H1 (cell line): Measurements from ENCODE around the gene PLA2G1B. TPM values are rescaled to one million over a fixed set of nuclear protein-coding genes. Genes with fewer than 3 reads are reported as not detected.

Source experiments
- BRCA1 ChIP-seq: IDR thresholded peaks from 2 replicates; pipeline ENCODE4 v1.6.1; 2012; ENCODE audit warnings: low read depth, low read length, improper control_type of control experiment
- CTBP2 ChIP-seq: IDR thresholded peaks from 2 replicates; pipeline ENCODE4 v1.7.0; 2011; ENCODE audit warnings: borderline replicate concordance, mild to moderate bottlenecking, moderate library complexity, mixed read lengths, low read length; ENCODE audit not compliant: insufficient read depth, insufficient read length
- GABPA ChIP-seq: IDR thresholded peaks from 2 replicates; pipeline ENCODE4 v1.6.1; 2011; ENCODE audit warnings: mild to moderate bottlenecking, low read length, moderate library complexity, borderline replicate concordance; ENCODE audit not compliant: insufficient read depth
- HDAC2 ChIP-seq, 2 experiments: fragments of 300-600 bp in 1 of 2; sonication (generic) in 1 of 2; IDR thresholded peaks; 2 replicates each; pipeline ENCODE4 v1.6.1; 2011 to 2012; ENCODE audit warnings: low read depth in 2 of 2, low read length in 2 of 2, mild to moderate bottlenecking in 2 of 2, moderate library complexity in 2 of 2, borderline replicate concordance in 1 of 2, inconsistent platforms in 1 of 2
- KDM4A ChIP-seq: IDR thresholded peaks from one replicate; pipeline ENCODE4 v1.7.1; 2012; ENCODE audit warnings: low read depth, mild to moderate bottlenecking, moderate library complexity, low read length, inconsistent platforms; ENCODE audit not compliant: severe bottlenecking
- KDM5A ChIP-seq: fragments of 200-600 bp; IDR thresholded peaks from 2 replicates; pipeline ENCODE4 v1.7.1; 2012; ENCODE audit warnings: mild to moderate bottlenecking, low read length, inconsistent platforms, mixed read lengths
- MAX ChIP-seq: IDR thresholded peaks from 2 replicates; pipeline ENCODE4 v1.6.1; 2012; ENCODE audit warnings: inconsistent platforms
- POLR2A ChIP-seq, 2 experiments: IDR thresholded peaks; 1 replicate in 1 of 2; 2 replicates in 1 of 2; pipeline ENCODE4 v1.6.1; 2011; ENCODE audit warnings: low read depth in 2 of 2, low read length in 2 of 2, mild to moderate bottlenecking in 2 of 2; ENCODE audit errors: control extremely low read depth in 1 of 2
- RAD21 ChIP-seq, 2 experiments: IDR thresholded peaks in 1 of 2; conservative IDR thresholded peaks in 1 of 2; 2 replicates each; pipeline ENCODE4 v1.6.1; 2011; ENCODE audit warnings: low read depth in 2 of 2, low read length in 2 of 2, improper control_type of control experiment in 1 of 2, inconsistent platforms in 1 of 2, mild to moderate bottlenecking in 1 of 2, moderate library complexity in 1 of 2
- RBBP5 ChIP-seq: IDR thresholded peaks from 2 replicates; pipeline ENCODE4 v1.7.1; 2012; ENCODE audit warnings: low read depth, mild to moderate bottlenecking, inconsistent platforms, low read length, moderate library complexity, borderline replicate concordance
- RFX5 ChIP-seq: IDR thresholded peaks from 2 replicates; pipeline ENCODE4 v1.6.1; 2011; ENCODE audit warnings: low read depth, low read length, improper control_type of control experiment, borderline replicate concordance
- RXRA ChIP-seq: IDR thresholded peaks from 2 replicates; pipeline ENCODE4 v1.6.1; 2011; ENCODE audit warnings: low read depth, mild to moderate bottlenecking, low read length, moderate library complexity; ENCODE audit not compliant: insufficient read depth
- SIN3A ChIP-seq, 2 experiments: IDR thresholded peaks in 1 of 2; conservative IDR thresholded peaks in 1 of 2; 2 replicates each; pipeline ENCODE4 v1.6.1; 2011 to 2012; ENCODE audit warnings: low read length in 2 of 2, improper control_type of control experiment in 1 of 2, low read depth in 1 of 2, mild to moderate bottlenecking in 1 of 2
- SIX5 ChIP-seq: IDR thresholded peaks from 2 replicates; pipeline ENCODE4 v1.6.1; 2011; ENCODE audit warnings: mild to moderate bottlenecking, low read depth, low read length
- SP2 ChIP-seq: IDR thresholded peaks from 2 replicates; pipeline ENCODE4 v1.6.1; 2012; ENCODE audit warnings: mild to moderate bottlenecking, low read length, inconsistent platforms
- SP4 ChIP-seq: IDR thresholded peaks from 2 replicates; pipeline ENCODE4 v1.6.1; 2012; ENCODE audit warnings: low read length, inconsistent platforms
- TBP ChIP-seq: IDR thresholded peaks from 2 replicates; pipeline ENCODE4 v1.6.1; 2011; ENCODE audit warnings: low read depth, low read length, improper control_type of control experiment
- USF2 ChIP-seq: IDR thresholded peaks from 2 replicates; pipeline ENCODE4 v1.6.1; 2011; ENCODE audit warnings: low read length, improper control_type of control experiment
- YY1 ChIP-seq: IDR thresholded peaks from 2 replicates; pipeline ENCODE4 v1.6.1; 2011; ENCODE audit warnings: low read depth, mild to moderate bottlenecking, low read length
- ZNF274 ChIP-seq: IDR thresholded peaks from 2 replicates; pipeline ENCODE4 v1.7.0; 2012; ENCODE audit warnings: low read length, borderline replicate concordance; ENCODE audit errors: extremely low read depth
- polyA plus RNA-seq, 7 experiments: library from polyadenylated mRNA; depleted of rRNA in 3 of 7; stranded (reverse) in 5 of 7; unstranded in 2 of 7; fragments of >200 nt in 5 of 7; fragments of 200-250 nt in 2 of 7; gene quantifications; 1 replicate in 5 of 7; 2 replicates in 1 of 7; 4 replicates in 1 of 7; pipeline versions ENCODE4 v1.2.1 to v1.2.3, GENCODE V29; 2011 to 2013; ENCODE audit warnings: missing spikeins in 2 of 7, mixed read lengths in 2 of 7
- total RNA-seq: library from RNA; stranded (reverse); fragmentation: NEBNext Ultra II Directional; extraction: Animal tissue kit (Norgen Biotek cat#: 25700); gene quantifications from 2 replicates; pipeline ENCODE4 v1.2.1, GENCODE V29; 2021

Gene PLA2G1B
- total and polyA plus RNA-seq, 2 of the 8 experiments (the other 6 are each of a cell fraction or from before 2014, with no cell fraction given): not detected

- TF ChIP-seq RFX5 (no peak), SIX5 (no peak), KDM4A (no peak), BRCA1 (no peak), SP2 (no peak), GABPA (no peak), RXRA (no peak), SP4 (no peak), RAD21 (IDR thresholded peaks at IDR 0.05 in 1 of 2, conservative IDR thresholded peaks at IDR 0.05 in 1 of 2; ENCODE audit: low read depth in 2 of 2, low read length in 2 of 2) (peak; percentile 93 to 96), POLR2A (IDR thresholded peaks at IDR 0.05; ENCODE audit: control extremely low read depth in 1 of 2, low read depth in 2 of 2, low read length in 2 of 2) (no peak), CTBP2 (no peak), USF2 (no peak), HDAC2 (IDR thresholded peaks at IDR 0.05; ENCODE audit: borderline replicate concordance in 1 of 2, low read depth in 2 of 2, low read length in 2 of 2) (no peak), KDM5A (no peak), YY1 (no peak), ZNF274 (no peak), SIN3A (conservative IDR thresholded peaks at IDR 0.05 in 1 of 2, IDR thresholded peaks at IDR 0.05 in 1 of 2; ENCODE audit: low read depth in 1 of 2, low read length in 2 of 2) (peak in 1 of 2 experiments; percentile 84; a peak in 2 of 4 replicates), MAX (0 out of 2 replicates have a peak, but pooled peaks have one; percentile 8), RBBP5 (no peak), TBP (no peak)
Observed at GRCh38 chr12:120356567-120357030, 29.0 kb upstream of the PLA2G1B start (continued).
